GM12801 (cell line): ENCODE measurements around the gene KCNA2.

ENCODE experiments used
- CTCF ChIP-seq: IDR thresholded peaks from one replicate; pipeline ENCODE4 v1.5.1; 2011; ENCODE audit warnings: control low read depth; ENCODE audit not compliant: insufficient read length; ENCODE audit errors: extremely low read depth

Gene KCNA2

DNA sequence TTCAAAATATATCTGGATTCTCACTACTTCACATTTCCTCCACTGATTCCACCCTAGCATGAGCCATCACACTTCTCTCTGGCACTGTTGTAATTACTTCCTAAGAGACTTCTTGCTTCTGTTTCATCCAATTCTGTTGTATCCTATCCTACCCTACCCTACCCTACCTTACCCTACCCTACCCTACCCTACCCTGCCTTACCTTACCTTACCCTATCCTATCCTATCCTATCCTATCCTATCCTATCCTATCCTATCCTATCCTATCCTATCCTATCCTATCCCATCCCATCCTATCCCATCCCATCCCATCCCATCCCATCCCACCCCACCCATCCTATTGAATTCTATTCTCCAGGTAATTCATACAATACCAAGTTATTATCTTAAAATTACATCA lies 29.7 kb downstream of the KCNA2 start:
- TF ChIP-seq CTCF, result no peak

DNA sequence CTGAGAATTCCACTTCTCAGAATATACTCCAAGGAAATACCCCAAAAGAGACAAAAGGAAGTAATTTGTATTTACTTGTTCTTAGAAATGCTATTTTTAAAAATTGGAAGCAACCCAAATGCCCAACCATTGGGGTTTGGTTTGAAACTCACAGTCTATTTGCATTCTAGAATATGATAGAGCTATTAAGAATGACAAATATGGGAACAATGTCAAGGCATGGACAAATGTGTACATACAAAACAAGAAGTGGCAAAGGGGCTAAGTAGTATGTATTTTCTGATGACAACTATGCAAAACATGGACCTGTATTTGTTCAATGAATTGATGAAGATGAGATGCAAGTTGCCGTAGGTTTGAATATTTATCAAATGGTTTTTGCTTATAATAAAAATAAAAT lies 32.8 kb downstream of the KCNA2 start:
- TF ChIP-seq CTCF, result no peak

- TF ChIP-seq CTCF, result no peak
Observed at GRCh38 chr1:110572751-110573150, 33.4 kb downstream of the KCNA2 start.

DNA sequence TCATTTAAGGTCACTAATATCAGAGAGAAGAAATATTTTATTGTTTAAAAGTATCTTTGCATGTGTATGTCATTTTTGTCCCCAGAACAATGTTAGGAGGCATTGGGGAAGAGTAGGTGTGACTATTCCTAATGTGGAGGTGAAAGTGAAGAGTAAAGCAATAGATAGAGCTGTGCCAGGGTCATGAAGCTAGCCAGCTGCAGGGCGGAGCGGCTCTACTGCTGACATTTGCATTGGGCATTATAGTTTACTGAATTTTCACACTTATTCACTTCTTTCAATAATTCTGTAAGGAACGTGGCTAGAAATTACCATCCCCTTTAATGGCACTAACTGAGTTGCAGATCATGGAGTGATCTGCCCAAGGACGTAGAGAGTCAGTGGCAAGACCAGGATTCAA lies 35.3 kb downstream of the KCNA2 start:
- TF ChIP-seq CTCF, result no peak

DNA sequence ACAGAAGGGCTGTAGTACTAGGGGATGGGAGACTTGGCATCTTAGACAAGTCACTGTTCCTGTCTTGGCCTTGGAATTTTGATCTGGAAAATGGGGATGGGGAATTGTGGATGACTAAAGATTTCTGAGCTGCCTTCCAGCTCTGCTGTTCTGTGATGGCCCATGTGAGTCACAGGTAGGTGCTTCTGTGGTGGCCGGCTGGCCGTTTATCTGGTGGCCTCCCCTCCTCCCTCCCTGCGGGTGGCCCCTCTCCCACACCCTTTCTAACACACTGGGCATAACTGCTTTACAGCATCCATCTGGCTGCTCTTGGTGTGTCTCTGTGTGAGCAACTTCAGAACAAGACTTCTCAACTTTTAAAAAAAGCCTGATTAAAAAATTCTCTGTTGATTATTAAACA lies 35.9 kb downstream of the KCNA2 start:
- TF ChIP-seq CTCF, result no peak

GRCh38 chr1:110566836-110567235 lies 39.3 kb downstream of the KCNA2 start:
- no peak for TF ChIP-seq CTCF

GRCh38 chr1:110565565-110565964 lies 40.6 kb downstream of the KCNA2 start:
- TF ChIP-seq CTCF, result no peak

DNA sequence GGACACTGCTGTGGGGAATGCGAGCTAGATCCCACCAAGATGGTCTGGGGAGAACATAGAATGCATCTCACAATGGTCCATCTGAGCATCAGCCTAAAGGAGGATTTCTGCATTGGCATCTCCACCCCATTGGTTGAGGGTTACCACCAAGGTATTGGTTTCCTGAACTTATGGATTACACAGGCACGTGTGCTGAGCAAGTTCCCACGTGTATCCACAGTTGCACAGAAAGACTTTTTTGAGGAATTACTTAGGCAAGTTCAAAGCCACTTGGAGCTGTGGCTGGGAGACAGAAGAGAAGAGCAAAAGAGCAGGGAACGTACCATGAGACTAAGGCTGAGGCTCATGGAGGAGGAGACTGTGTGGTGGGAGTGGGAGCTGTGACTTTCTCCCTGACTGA lies 43.1 kb downstream of the KCNA2 start:
- no peak for TF ChIP-seq CTCF
